Stomach (tissue), 9 donors: ENCODE data around the gene OR2A25. TPM values are rescaled to one million over a fixed set of nuclear protein-coding genes. Genes with fewer than 3 reads are reported as not detected.

ENCODE experiments used
- DNase-seq, 2 donors: peaks; one replicate each; pipeline versions ENCODE4 v3.0.0 to v3.0.0-alpha.2; 2013 to 2019
- H3K27ac ChIP-seq, 5 donors: fragments of 200-600 bp in 4 of 5; sonication (generic) in 4 of 5; one replicate each; pipeline ENCODE4 v1.5.1; 2013 to 2019; ENCODE audit warnings: mild to moderate bottlenecking in 1 of 5, moderate library complexity in 1 of 5
- H3K27me3 ChIP-seq, 3 donors: fragments of 200-600 bp; sonication (generic); one replicate each; pipeline ENCODE4 v1.5.1; 2017 to 2019; ENCODE audit warnings: mixed run types in 1 of 3
- H3K36me3 ChIP-seq, 4 donors: fragments of 200-600 bp; sonication (generic); 1 replicate in 3 of 4; 2 replicates in 1 of 4; pipeline ENCODE4 v1.5.1; 2016 to 2019
- H3K4me1 ChIP-seq, 4 donors: fragments of 200-600 bp; sonication (generic); one replicate each; pipeline ENCODE4 v1.5.1; 2016 to 2019
- H3K4me3 ChIP-seq, 4 donors: fragments of 200-600 bp; sonication (generic) in 3 of 4; one replicate each; pipeline ENCODE4 v1.5.1; 2016 to 2019; ENCODE audit warnings: mild to moderate bottlenecking in 1 of 4
- H3K9me3 ChIP-seq, 4 donors: fragments of 200-600 bp; sonication (generic); one replicate each; pipeline ENCODE4 v1.5.1; 2016 to 2019
- CTCF ChIP-seq, 7 experiments: fragments of 450-650 bp in 4 of 7; fragments of 200-600 bp in 3 of 7; sonication (generic) in 3 of 7; IDR thresholded peaks; one replicate each; pipeline ENCODE4 v1.5.1; 2016 to 2019; ENCODE audit warnings: antibody characterized with exemption in 7 of 7, control low read depth in 2 of 7, mild to moderate bottlenecking in 1 of 7
- EP300 ChIP-seq: sonication (generic); formaldehyde crosslinking; IDR thresholded peaks from one replicate; pipeline ENCODE4 v1.6.1; 2017; ENCODE audit warnings: antibody characterized with exemption
- POLR2A ChIP-seq, 4 donors: fragments of 450-650 bp; IDR thresholded peaks; one replicate each; pipeline ENCODE4 v1.6.1; 2016; ENCODE audit warnings: antibody characterized with exemption in 4 of 4, control low read depth in 2 of 4, mild to moderate bottlenecking in 1 of 4, moderate library complexity in 1 of 4
- POLR2AphosphoS5 ChIP-seq, 3 donors: sonication (generic); formaldehyde crosslinking; IDR thresholded peaks; one replicate each; pipeline ENCODE4 v1.6.1; 2016; ENCODE audit warnings: antibody characterized with exemption in 3 of 3
- WGBS, 5 donors: extraction: QIAGEN DNeasy Blood & Tissue Kit in 3 of 5; methylation state at CpG; one replicate each; pipeline versions ENCODE4 v1.1.5 to v1.1.7; 2013 to 2018; 5-methylcytosine and 5-hydroxymethylcytosine counted together
- intact Hi-C: fragments of 100-400 bp; cut with DNase I; formaldehyde crosslinking; loops from one replicate; pipeline ENCODE4 v1.15.1; 2023; ENCODE audit warnings: low total_unique reads
- polyA plus RNA-seq, 3 donors: library from polyadenylated mRNA; stranded (reverse); fragments of 200-250 nt; gene quantifications; one replicate each; pipeline ENCODE4 v1.2.3, GENCODE V29; 2013
- small RNA-seq, 4 donors: library from RNA; depleted of rRNA; stranded (forward); fragments of <200 nt; gene quantifications; one replicate each; pipeline ENCODE3, GENCODE V24; 2016
- total RNA-seq, 5 donors: library from RNA; depleted of rRNA; stranded (reverse); fragments of >200 nt; gene quantifications; one replicate each; pipeline versions ENCODE4 v1.1.0 to v1.2.3, GENCODE V29; 2014 to 2016
- donor health status: healthy with polysubstance abuse.
- donor health status: Bipolar disorder and iron deficiency.
- donor health status: healthy.

Gene OR2A25
- total and polyA plus RNA-seq, 8 donors: not detected

GRCh38 chr7:144122876-144123275 lies 53.3 kb downstream of the OR2A25 start, which contains the start of gene OR2A14:
Gene OR2A14, plus strand, starts transcription at chr7:144123176. Its CDS starts 5,937 bp downstream, at chr7:144129113.
- 81 to 97% (median 88%) methylated on average over 1 of the region's 1 CpG for WGBS, 5 donors
- H3K27ac ChIP-seq: no peak within 1 kb of the TSS
- no peak for DNase-seq
- H3K36me3 ChIP-seq: no peaks in the 10 kb centered on the region
- intact Hi-C loops: no loop called here
- no peak within 1 kb of the TSS for H3K4me3 ChIP-seq
- H3K4me1 ChIP-seq: no peaks in the 10 kb centered on the region
- TF ChIP-seq EP300: no peak
- TF ChIP-seq POLR2A (IDR thresholded peaks at IDR 0.05): no peak
- no peak for TF ChIP-seq POLR2AphosphoS5 (IDR thresholded peaks at IDR 0.05)
- no peak for TF ChIP-seq CTCF (IDR thresholded peaks at IDR 0.05)
- H3K9me3 ChIP-seq: no peaks in the 10 kb centered on the region
- H3K27me3 ChIP-seq: no peaks in the 10 kb centered on the region

Small RNAs within 50 kb of the gene (small RNA-seq; reads per million reads assigned to genes)
- 0 reads per million in 4 donors for gene OR2A41P

Other genes with a start within 250 kb of the OR2A25 start
- gene TCAF1, start 167.6 kb upstream of the OR2A25 start, total RNA-seq: 10 to 100 TPM; 13.4 to 94.6 (median 30.3) TPM
- gene TCAF1, start 167.6 kb upstream of the OR2A25 start, polyA plus RNA-seq: 10 to 100 TPM in 2 of 3 donors, 1 to 10 TPM in 1; 9.7 to 23.7 (median 22.2) TPM
- not detected for gene OR2F2, start 134.6 kb upstream of the OR2A25 start, total RNA-seq
- not detected for gene OR2F2, start 134.6 kb upstream of the OR2A25 start, polyA plus RNA-seq
- under 1 TPM in 1 of 5 donors, not detected in 4; 0.18 TPM for gene OR2F1, start 115.0 kb upstream of the OR2A25 start, total RNA-seq
- gene OR2F1, start 115.0 kb upstream of the OR2A25 start, polyA plus RNA-seq: not detected
- not detected for gene OR6B1, start 69.5 kb upstream of the OR2A25 start, total RNA-seq
- gene OR6B1, start 69.5 kb upstream of the OR2A25 start, polyA plus RNA-seq: not detected
- not detected for gene OR2A5, start 20.9 kb upstream of the OR2A25 start, total RNA-seq
- not detected for gene OR2A5, start 20.9 kb upstream of the OR2A25 start, polyA plus RNA-seq
- gene OR2A12, start 16.5 kb downstream of the OR2A25 start, total RNA-seq: not detected
- gene OR2A12, start 16.5 kb downstream of the OR2A25 start, polyA plus RNA-seq: not detected
- not detected for gene OR2A2, start 39.8 kb downstream of the OR2A25 start, total RNA-seq
- not detected for gene OR2A2, start 39.8 kb downstream of the OR2A25 start, polyA plus RNA-seq
- not detected for gene OR2A14, start 53.4 kb downstream of the OR2A25 start, total RNA-seq
- not detected for gene OR2A14, start 53.4 kb downstream of the OR2A25 start, polyA plus RNA-seq
- gene CTAGE4, start 113.7 kb downstream of the OR2A25 start, total RNA-seq: 10 to 100 TPM in 4 of 5 donors, 1 to 10 TPM in 1; 3.3 to 36.5 (median 17.8) TPM
- 1 to 10 TPM; 1.4 to 2.0 (median 1.8) TPM for gene CTAGE4, start 113.7 kb downstream of the OR2A25 start, polyA plus RNA-seq
- gene ARHGEF35, start 126.0 kb downstream of the OR2A25 start, total RNA-seq: 10 to 100 TPM in 2 of 5 donors, 1 to 10 TPM in 2, not detected in 1; 3.8 to 23.5 (median 9.7) TPM
- 10 to 100 TPM; 11.8 to 25.1 (median 13.4) TPM for gene ARHGEF35, start 126.0 kb downstream of the OR2A25 start, polyA plus RNA-seq
- under 1 TPM in 1 of 5 donors, not detected in 4; 0.18 TPM for gene OR2A42, start 169.8 kb downstream of the OR2A25 start, total RNA-seq
- gene OR2A42, start 169.8 kb downstream of the OR2A25 start, polyA plus RNA-seq: not detected
- gene OR2A7, start 195.0 kb downstream of the OR2A25 start, total RNA-seq: 10 to 100 TPM in 3 of 5 donors, 1 to 10 TPM in 1, not detected in 1; 3.6 to 68.8 (median 12.1) TPM
- 1 to 10 TPM in 1 of 3 donors, under 1 TPM in 1, not detected in 1; 0.44 to 2.1 TPM for gene OR2A7, start 195.0 kb downstream of the OR2A25 start, polyA plus RNA-seq
- 10 to 100 TPM in 1 of 5 donors, 1 to 10 TPM in 1, not detected in 3; 5.4 to 12.5 TPM for gene CTAGE8, start 199.5 kb downstream of the OR2A25 start, total RNA-seq
- 1 to 10 TPM in 1 of 3 donors, under 1 TPM in 1, not detected in 1; 0.68 to 6.0 TPM for gene CTAGE8, start 199.5 kb downstream of the OR2A25 start, polyA plus RNA-seq
- gene OR2A1, start 242.6 kb downstream of the OR2A25 start, total RNA-seq: under 1 TPM in 1 of 5 donors, not detected in 4; 0.37 TPM
- under 1 TPM in 1 of 3 donors, not detected in 2; 0.05 TPM for gene OR2A1, start 242.6 kb downstream of the OR2A25 start, polyA plus RNA-seq